ENCODE results near the gene IFTAP.

- TF ChIP-seq CTCF (IDR thresholded peaks at IDR 0.05 in 8 of 11, conservative IDR thresholded peaks at IDR 0.05 in 3 of 11) (no peak), POLR2A (IDR thresholded peaks at IDR 0.05) (no peak)
These were observed 25.2 kb downstream of the IFTAP start for GRCh38 chr11:36619502-36619901.

All from spleen (tissue), 7 donors.